T47D (cell line): Measurements from ENCODE around the gene TNNI3K.

Experiments
- DNase-seq, 2 experiments: peaks; one replicate each; pipeline versions ENCODE4 v3.0.0 to v3.0.0-alpha.2; 2011 to 2012; ENCODE audit warnings: low read depth in 1 of 2, low spot score in 1 of 2
- JUND ChIP-seq: IDR thresholded peaks from 2 replicates; pipeline ENCODE4 v1.6.1; 2012; ENCODE audit warnings: low read depth
- in situ Hi-C: cut with HindIII; loops from 2 replicates; pipeline ENCODE4 v1.10.0; 2016; ENCODE audit warnings: low sequenced_read_pairs, low pct_unique_long_range_greater_than_20kb

The TNNI3K gene

GRCh38 chr1:74407902-74408301 lies 172.7 kb downstream of the TNNI3K start:
- in situ Hi-C loops, result no loop called here
- no peak for TF ChIP-seq JUND
- DNase-seq, result no peak

GRCh38 chr1:74412244-74412643 lies 177.1 kb downstream of the TNNI3K start:
- DNase-seq, result no peak
- in situ Hi-C loops, result no loop called here
- no peak for TF ChIP-seq JUND

- in situ Hi-C loops, result no loop called here
- no peak for TF ChIP-seq JUND
- DNase-seq, result peak in 1 of 2 experiments; percentile 13
Observed at GRCh38 chr1:74415935-74416334, 180.7 kb downstream of the TNNI3K start.

GRCh38 chr1:74419611-74420010 lies 184.4 kb downstream of the TNNI3K start:
- TF ChIP-seq JUND, result no peak
- DNase-seq, result no peak
- in situ Hi-C loops, result no loop called here

- TF ChIP-seq JUND, result no peak
- no peak for DNase-seq
- in situ Hi-C loops, result no loop called here
Observed at GRCh38 chr1:74420467-74420866, 185.3 kb downstream of the TNNI3K start.

GRCh38 chr1:74422421-74423292 lies 187.5 kb downstream of the TNNI3K start:
- DNase-seq, result no peak
- no peak for TF ChIP-seq JUND
- in situ Hi-C loops, result no loop called here

- in situ Hi-C loops, result no loop called here
- TF ChIP-seq JUND, result no peak
- no peak for DNase-seq
Observed at GRCh38 chr1:74423471-74423870, 188.3 kb downstream of the TNNI3K start.

- DNase-seq, result no peak
- no peak for TF ChIP-seq JUND
- in situ Hi-C loops, result no loop called here
Observed at GRCh38 chr1:74425676-74426075, 190.5 kb downstream of the TNNI3K start.

- in situ Hi-C loops, result no loop called here
- TF ChIP-seq JUND, result no peak
- peak in 1 of 2 experiments; percentile 15 for DNase-seq
Observed at GRCh38 chr1:74426208-74426937, 191.2 kb downstream of the TNNI3K start.

GRCh38 chr1:74427681-74428080 lies 192.5 kb downstream of the TNNI3K start:
- DNase-seq, result no peak
- in situ Hi-C loops, result no loop called here
- TF ChIP-seq JUND, result no peak

GRCh38 chr1:74429580-74429979 lies 194.4 kb downstream of the TNNI3K start:
- TF ChIP-seq JUND, result no peak
- in situ Hi-C loops, result no loop called here
- DNase-seq, result no peak

- no peak for TF ChIP-seq JUND
- in situ Hi-C loops, result no loop called here
- DNase-seq, result no peak
Observed at GRCh38 chr1:74430342-74430934, 195.3 kb downstream of the TNNI3K start.

GRCh38 chr1:74431531-74431930 lies 196.3 kb downstream of the TNNI3K start:
- in situ Hi-C loops, result no loop called here
- no peak for DNase-seq
- no peak for TF ChIP-seq JUND
